ENCODE measurements around the gene TOMM5.

Gene TOMM5

DNA sequence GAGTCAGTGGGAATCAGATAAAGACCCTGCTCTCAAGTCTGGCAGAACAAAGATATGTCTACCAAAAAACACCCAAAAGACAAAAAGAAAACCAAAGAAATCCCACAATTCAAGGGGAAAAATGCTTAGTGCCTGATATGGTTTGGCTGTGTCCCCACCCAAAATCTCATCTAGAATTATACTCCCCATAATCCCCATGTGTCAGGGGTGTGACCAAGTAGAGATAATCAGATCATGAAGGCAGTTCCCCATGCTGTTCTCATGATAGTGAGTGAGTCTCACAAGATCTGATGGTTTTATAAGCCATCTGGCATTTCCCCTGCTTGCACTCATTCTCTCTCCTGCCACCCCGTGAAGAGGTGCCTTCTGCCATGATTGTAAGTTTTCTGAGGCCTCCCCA is 29.6 kb downstream of the TOMM5 start:
- H3K4me3 ChIP-seq (replicated peaks; ENCODE audit: insufficient read depth, low read length): no peak overlapping the region
- TF ChIP-seq POLR2AphosphoS5 (IDR thresholded peaks at IDR 0.05; ENCODE audit: low read depth): no peak
- TF ChIP-seq, protein P1, sequence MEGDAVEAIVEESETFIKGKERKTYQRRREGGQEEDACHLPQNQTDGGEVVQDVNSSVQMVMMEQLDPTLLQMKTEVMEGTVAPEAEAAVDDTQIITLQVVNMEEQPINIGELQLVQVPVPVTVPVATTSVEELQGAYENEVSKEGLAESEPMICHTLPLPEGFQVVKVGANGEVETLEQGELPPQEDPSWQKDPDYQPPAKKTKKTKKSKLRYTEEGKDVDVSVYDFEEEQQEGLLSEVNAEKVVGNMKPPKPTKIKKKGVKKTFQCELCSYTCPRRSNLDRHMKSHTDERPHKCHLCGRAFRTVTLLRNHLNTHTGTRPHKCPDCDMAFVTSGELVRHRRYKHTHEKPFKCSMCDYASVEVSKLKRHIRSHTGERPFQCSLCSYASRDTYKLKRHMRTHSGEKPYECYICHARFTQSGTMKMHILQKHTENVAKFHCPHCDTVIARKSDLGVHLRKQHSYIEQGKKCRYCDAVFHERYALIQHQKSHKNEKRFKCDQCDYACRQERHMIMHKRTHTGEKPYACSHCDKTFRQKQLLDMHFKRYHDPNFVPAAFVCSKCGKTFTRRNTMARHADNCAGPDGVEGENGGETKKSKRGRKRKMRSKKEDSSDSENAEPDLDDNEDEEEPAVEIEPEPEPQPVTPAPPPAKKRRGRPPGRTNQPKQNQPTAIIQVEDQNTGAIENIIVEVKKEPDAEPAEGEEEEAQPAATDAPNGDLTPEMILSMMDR (IDR thresholded peaks at IDR 0.05; ENCODE audit: insufficient read depth, low read length): no peak
- TF ChIP-seq, protein P2, sequence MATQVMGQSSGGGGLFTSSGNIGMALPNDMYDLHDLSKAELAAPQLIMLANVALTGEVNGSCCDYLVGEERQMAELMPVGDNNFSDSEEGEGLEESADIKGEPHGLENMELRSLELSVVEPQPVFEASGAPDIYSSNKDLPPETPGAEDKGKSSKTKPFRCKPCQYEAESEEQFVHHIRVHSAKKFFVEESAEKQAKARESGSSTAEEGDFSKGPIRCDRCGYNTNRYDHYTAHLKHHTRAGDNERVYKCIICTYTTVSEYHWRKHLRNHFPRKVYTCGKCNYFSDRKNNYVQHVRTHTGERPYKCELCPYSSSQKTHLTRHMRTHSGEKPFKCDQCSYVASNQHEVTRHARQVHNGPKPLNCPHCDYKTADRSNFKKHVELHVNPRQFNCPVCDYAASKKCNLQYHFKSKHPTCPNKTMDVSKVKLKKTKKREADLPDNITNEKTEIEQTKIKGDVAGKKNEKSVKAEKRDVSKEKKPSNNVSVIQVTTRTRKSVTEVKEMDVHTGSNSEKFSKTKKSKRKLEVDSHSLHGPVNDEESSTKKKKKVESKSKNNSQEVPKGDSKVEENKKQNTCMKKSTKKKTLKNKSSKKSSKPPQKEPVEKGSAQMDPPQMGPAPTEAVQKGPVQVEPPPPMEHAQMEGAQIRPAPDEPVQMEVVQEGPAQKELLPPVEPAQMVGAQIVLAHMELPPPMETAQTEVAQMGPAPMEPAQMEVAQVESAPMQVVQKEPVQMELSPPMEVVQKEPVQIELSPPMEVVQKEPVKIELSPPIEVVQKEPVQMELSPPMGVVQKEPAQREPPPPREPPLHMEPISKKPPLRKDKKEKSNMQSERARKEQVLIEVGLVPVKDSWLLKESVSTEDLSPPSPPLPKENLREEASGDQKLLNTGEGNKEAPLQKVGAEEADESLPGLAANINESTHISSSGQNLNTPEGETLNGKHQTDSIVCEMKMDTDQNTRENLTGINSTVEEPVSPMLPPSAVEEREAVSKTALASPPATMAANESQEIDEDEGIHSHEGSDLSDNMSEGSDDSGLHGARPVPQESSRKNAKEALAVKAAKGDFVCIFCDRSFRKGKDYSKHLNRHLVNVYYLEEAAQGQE (IDR thresholded peaks at IDR 0.05; ENCODE audit: insufficient replicate concordance, low read depth): no peak
- TF ChIP-seq SPI1 (IDR thresholded peaks at IDR 0.05; ENCODE audit: borderline replicate concordance, low read depth): no peak
- TF ChIP-seq GABPA (IDR thresholded peaks at IDR 0.05; ENCODE audit: low read depth): no peak
- H3K27ac ChIP-seq (replicated peaks): no peak overlapping the region
- H3K27me3 ChIP-seq (ENCODE audit: insufficient read depth, poor library complexity, severe bottlenecking): no peaks in the 10 kb centered on the region
- DNase-seq (ENCODE audit: low read depth in 1 of 2, low spot score in 1 of 2): no peak

DNA sequence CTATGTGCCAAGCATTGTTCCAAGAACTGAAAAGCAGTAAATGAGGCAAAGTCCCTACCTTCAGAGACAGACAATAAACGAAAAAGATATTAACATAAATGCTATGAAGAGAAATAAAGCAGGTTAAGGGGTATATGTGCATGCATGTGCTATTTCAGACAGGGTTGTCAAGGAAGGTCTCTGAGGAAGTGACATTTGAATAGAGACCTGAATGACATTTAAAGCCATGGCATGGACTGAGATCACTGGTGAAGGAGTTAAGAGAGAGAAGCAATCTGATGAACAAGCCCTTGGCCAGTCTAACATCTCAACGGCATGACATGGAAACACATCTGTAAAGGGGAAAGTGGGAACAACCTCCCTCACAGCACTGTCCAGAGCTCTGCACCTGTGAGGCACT is 30.7 kb downstream of the TOMM5 start:
- Histone ChIP-seq H3K4me3 (replicated peaks; ENCODE audit: insufficient read depth, low read length) (no peak overlapping the region), H3K27ac (replicated peaks) (no peak overlapping the region)
- DNase-seq (ENCODE audit: low read depth in 1 of 2, low spot score in 1 of 2): no peak

DNA sequence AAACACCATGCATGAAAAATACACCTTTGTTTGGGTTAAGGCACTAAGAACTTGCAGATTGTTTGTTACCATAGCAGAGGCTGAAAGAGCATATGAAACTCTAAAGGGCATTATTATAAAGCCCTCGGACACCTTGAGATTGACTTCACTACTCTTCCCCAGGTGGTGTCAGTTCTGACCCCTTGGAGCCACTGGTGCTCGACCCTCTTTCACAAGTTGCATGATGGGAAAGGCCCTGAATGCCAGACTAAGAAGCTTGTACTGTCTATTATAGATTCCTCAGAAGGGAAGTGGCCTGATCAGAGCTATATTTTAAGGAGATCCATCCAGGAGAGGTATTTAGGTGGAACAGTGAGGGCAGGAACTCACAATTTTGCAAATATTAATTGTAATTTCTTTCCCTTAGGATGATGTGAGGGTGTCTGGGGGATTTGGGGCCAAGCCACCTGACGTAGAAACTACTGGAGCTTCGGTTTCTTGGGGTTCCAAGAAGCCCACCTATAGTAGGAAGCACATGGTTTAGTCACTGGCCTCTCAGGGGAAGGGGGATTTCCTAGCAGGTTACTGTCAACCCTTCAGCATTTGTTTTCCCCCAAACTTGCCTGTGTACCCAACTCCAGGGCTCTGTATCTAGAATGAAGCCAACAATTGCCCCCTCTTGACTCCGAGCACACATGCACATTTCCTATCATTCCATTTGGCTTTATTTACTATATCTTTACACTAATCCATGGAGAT is 32.4 kb downstream of the TOMM5 start:
- TF ChIP-seq POLR2AphosphoS5 (IDR thresholded peaks at IDR 0.05; ENCODE audit: low read depth) (no peak), GABPA (IDR thresholded peaks at IDR 0.05; ENCODE audit: low read depth) (no peak), SPI1 (IDR thresholded peaks at IDR 0.05; ENCODE audit: borderline replicate concordance, low read depth) (no peak)
- TF ChIP-seq, protein P1 (IDR thresholded peaks at IDR 0.05; ENCODE audit: insufficient read depth, low read length): no peak
- TF ChIP-seq, protein P2 (IDR thresholded peaks at IDR 0.05; ENCODE audit: insufficient replicate concordance, low read depth): no peak

More for the DNA sequence above, 30.7 kb downstream of the TOMM5 start:
- TF ChIP-seq, protein P2 (IDR thresholded peaks at IDR 0.05; ENCODE audit: insufficient replicate concordance, low read depth): no peak
- no peak for TF ChIP-seq GABPA (IDR thresholded peaks at IDR 0.05; ENCODE audit: low read depth)
- TF ChIP-seq, protein P1 (IDR thresholded peaks at IDR 0.05; ENCODE audit: insufficient read depth, low read length): no peak
- TF ChIP-seq SPI1 (IDR thresholded peaks at IDR 0.05; ENCODE audit: borderline replicate concordance, low read depth): no peak
- TF ChIP-seq POLR2AphosphoS5 (IDR thresholded peaks at IDR 0.05; ENCODE audit: low read depth): no peak
- H3K27me3 ChIP-seq (ENCODE audit: insufficient read depth, poor library complexity, severe bottlenecking): no peaks in the 10 kb centered on the region

More for the DNA sequence above, 32.4 kb downstream of the TOMM5 start:
- Histone ChIP-seq H3K27ac (replicated peaks) (no peak overlapping the region), H3K4me3 (replicated peaks; ENCODE audit: insufficient read depth, low read length) (no peak overlapping the region), H3K27me3 (ENCODE audit: insufficient read depth, poor library complexity, severe bottlenecking) (no peaks in the 10 kb centered on the region)
- no peak for DNase-seq (ENCODE audit: low read depth in 1 of 2, low spot score in 1 of 2)
